HG03097 (cell line): ENCODE measurements around the gene KRTAP12-4.
"Not testable (repeated sequence)": the region's sequence is repeated elsewhere in the genome, so short reads cannot be mapped to it uniquely, and the experiment has no call there.

ENCODE experiments used
- ATAC-seq: cut with Tn5 transposase; IDR thresholded peaks from one replicate; pipeline ENCODE4 v1.9.1; 2021; ENCODE audit not compliant: unreplicated experiment, low FRiP score

KRTAP12-4 gene

DNA sequence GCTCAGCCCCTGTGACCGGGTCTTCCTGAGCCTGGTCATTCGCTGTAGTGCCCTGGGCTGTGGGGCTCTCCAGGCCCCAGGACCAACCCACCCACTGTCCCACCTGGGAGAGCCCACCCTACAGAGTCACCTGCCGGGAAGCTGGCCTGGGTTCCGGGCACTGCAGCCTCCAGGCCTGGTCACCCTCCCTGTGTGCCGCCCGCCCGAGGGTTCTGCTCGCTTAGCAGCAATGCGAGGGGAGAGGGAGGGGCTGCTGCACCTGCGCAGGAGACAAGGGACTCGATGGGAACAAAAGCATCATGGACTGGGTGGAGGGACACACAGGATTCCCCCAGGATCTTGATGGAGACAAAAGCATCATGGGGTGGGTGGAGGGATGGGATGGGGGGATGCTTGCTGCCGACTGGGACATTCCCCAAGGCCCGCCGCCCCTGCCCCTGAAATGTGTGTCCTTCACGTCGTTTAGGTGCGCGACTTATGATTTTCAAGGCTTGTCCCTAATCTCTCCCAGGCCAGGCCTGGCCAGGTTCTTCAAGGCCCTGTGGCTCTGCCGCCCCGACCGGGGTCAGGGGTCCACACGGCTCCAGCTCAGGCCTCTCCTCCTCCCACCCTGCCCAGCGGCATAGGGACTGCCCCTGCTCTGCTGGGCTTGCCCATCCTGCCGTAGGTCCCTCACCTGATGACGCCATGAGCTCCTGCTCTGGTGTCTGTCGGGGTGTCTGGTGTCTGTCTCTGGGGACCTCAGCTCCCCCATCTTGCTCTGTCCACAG lies 40.9 kb downstream of the KRTAP12-4 start:
- no peak for ATAC-seq

DNA sequence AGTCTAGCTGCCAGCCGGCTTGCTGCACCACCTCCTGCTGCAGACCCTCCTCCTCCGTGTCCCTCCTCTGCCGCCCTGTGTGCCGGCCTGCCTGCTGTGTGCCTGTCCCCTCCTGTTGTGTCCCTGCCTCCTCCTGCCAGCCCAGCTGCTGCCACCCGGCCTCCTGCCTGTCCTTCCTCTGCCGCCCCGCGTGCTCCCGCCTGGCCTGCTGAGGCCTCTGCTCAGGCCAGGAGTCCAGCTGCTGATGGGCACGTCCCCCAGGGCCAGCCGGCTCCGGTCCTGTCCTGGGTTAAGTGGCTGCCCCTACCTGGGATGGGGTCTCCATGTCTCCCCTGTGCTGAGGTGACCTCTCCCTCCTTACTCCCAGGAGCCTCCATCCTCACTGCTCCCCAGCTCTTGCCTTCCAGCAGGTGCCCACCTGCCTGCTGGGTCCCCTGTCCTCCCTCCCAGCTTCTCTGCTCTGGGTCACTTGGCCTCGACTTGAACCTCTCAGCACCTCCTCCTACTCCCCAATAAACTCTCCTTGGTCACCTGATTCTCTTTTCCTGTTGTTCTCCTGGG lies 41.7 kb downstream of the KRTAP12-4 start:
- ATAC-seq: no peak

DNA sequence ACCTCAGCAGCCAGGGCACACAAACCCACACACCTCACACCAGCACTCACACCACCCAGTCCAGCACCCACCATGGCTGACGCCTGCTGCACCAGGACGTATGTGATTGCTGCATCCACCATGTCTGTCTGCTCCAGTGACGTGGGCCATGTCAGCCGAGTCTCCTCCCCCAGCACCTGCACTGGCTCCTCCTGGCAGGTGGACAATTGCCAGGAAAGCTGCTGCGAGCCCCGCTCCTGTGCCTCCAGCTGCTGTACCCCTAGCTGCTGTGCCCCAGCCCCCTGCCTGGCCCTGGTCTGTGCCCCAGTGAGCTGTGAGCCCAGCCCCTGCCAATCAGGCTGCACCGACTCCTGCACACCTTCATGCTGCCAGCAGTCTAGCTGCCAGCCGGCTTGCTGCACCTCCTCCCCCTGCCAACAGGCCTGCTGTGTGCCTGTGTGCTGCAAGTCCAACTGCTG lies 42.4 kb downstream of the KRTAP12-4 start, which contains the start of gene KRTAP10-8:
TSS of gene KRTAP10-8 (plus strand) at position 51 of the 458 bp plus-strand sequence. CDS start at position 73, 22 bp downstream.
- ATAC-seq: no peak

DNA sequence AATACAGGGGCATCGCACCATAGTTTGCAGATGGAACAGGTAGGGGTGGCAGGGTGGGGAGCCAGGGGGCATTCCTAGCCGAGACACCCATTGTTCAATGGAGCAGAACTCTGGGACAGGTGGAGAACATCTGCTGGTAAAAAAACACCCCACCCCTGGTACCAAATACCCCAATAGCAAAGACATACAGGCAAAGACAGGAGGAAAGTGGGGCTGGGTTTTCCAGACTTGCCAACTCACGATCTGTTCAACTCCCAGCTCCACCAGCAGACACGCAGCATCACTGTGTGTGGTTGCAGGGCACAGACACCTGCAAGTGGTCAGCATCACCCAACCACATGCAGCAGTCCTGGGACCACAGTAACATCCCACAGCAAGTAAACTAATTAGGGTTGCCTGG lies 42.9 kb downstream of the KRTAP12-4 start:
- ATAC-seq: no peak

DNA sequence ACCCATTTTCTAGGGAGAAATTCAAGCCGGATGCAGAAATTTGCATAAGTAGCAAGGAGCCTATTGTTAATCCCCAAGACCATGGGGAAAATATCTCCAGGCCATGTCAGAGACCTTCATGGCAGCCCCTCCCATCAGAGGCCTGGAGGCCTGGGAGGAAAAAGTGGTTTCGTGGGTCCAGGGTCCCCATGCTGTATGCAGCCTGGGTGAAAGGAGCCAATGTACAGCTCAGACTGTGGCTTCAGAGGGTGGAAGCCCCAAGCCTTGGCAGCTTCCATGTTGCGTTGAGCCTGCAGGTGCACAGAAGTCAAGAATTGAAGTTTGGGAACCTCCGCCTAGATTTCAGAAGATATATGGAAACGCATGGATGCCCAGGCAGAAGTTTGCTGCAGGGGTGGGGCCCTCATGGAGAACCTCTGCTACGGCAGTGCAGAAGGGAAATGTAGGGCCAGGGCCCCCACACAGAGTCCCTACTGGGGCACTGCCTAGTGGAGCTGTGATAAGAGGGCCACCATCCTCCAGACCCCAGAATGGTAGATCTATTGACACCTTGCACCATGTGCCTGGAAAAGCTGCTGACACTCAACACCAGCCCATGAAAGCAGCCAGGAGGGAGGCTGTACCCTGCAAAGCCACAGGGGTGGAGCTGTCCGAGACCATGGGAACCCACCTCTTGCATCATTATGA lies 44.2 kb downstream of the KRTAP12-4 start:
- not testable (repeated sequence) for ATAC-seq

DNA sequence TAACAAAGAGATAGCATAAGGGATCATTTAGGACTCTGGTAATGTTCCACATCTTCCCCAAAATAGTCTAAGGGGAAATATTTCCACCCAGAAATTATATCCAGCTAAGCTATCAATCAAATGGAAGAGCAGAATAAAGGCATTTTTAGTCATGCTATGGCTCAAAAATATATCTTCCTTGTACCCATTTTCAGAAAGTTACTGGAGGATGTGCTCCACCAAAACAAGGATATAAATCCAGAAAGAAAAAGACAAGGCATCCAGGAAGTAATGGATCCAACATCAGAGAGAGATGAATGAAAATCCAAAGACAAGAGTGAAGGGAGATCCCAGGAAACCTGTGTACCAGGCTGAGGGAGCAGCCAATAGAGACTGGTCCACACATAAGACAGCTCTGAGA lies 45.3 kb downstream of the KRTAP12-4 start:
- no peak for ATAC-seq

DNA sequence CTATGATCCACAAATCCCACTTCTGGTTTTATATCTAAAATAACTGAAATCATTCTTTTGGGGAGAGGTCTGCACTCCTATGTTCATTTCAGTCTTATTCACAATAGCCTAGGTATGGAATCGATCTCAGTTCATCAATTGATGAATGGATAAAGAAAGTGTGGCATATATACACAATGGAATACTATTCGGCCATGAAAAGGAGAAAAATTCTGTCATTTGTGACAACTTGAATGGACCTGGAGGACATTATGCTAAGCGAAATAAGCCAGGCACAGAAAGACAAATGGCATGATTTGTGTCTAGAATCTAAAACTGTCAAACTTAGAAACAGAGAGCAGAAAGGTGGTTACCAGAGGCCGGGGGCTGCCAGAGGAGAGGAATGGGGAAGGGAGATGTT lies 48.0 kb downstream of the KRTAP12-4 start:
- ATAC-seq: no peak
